Activated T-helper 1 cell treated with Interleukin-2 at 50 U/mL for 16 hours (primary cell): ENCODE results near the gene RBFOX1.
"Not testable (repeated sequence)": the region's sequence is repeated elsewhere in the genome, so short reads cannot be mapped to it uniquely, and the experiment has no call there.

Experiments
- DNase-seq: peaks from one replicate; pipeline ENCODE4 v3.0.0-alpha.2; 2020; ENCODE audit warnings: low read depth

Gene RBFOX1

DNA sequence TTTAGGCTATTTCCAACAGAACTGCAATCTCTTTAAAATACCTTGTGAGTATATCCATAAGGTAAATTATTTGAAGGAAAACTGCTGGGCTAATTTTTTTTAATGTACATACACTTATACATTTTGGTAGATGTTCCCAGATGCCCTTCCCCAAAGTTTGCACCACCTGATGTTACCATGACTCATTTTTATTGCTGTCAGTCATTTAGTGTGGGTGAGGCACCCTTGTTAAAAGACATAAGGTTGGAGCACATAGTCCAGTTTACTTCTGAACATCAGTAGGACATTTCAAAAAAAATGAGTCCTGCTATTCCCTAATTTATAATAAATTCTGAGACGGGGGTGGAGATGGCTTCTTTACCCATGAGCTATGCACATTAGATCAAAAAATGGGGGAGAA is 138.6 kb downstream of the RBFOX1 start:
- DNase-seq = no peak

DNA sequence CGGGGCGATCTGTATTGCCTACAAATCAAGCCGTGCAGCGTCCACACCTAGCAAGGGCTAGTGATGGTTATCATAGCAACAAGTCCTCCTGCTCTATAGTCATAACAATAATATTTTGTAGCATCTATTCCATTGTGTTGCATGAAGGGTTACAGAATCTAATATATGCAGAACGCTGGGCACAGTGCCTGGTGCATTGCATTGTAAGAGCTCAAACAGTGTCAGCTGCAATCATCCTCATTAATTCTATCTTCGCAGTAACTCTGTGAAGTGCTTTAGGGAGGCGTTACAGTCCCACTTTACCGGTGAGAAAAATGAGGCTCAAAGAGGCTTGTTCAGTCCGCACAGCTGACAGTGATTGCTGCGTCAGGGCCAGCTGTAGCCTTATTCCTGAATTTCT is 149.4 kb downstream of the RBFOX1 start:
- no peak for DNase-seq

DNA sequence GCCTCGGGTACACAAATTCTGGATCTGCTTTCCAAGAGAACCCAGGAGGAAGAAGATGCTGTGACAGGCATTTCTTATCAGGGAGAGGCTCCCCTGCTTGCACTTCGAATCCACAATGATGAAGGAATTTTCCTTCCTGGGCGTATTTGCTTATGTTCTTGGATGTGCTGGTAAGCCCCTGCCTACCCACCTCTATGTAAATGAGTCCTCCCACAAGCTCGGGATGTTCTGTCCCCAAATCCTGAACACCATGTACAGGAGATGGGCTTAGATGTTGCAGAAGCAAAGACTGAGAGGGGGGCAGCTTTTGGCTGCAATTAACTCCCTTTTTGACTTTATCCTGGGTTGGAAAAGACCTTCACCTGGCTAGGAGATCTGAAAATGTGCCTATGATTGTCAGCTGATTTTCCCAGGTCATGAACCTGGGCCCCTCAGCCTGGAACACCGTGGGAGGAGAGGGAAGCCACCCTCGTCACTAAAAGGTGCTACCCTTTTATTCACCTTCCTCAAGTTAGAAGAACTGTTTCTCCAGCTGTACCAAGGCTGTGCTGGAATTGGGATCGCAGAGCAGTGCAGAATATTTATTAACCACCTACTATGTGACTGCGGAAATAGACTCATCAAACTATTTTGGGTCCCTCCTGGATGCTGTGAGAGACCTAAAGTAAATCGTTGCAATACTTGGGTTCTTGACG is 150.1 kb downstream of the RBFOX1 start:
- DNase-seq = no peak

DNA sequence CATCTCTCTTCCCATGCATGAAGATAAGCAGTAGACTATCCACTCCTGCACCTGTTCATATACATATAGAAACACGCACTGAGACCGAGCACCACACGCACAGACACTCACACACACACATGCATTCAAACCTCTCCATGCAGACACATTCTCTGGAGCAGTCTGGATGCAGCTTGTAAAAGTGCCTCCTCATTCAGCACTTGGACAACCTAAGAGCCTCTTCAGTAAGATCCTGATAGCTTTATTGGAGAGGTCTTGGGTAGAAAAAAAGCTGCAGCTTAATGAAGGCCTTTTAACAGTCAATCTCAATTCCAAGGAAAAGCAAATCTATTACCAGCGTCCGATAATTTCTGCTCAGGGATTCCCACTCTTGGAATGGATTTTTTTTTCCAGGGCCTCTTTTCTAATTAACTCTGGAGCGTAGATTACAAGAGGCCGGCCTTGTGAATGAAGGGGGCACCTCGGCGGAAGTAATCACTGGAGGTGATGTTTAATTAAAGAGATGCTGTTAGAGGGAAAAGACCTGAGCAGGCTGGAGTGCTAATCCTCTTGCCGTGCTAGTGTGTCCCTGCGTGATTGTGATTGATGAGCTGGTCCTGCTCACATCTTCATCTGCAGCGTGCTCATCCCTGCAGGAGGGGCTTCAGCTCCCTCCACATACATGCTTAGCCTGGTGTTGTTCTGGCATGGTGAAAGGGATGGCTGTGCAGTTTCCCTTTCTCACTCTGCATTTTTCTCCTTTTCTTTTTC is 155.1 kb downstream of the RBFOX1 start:
- DNase-seq = no peak

DNA sequence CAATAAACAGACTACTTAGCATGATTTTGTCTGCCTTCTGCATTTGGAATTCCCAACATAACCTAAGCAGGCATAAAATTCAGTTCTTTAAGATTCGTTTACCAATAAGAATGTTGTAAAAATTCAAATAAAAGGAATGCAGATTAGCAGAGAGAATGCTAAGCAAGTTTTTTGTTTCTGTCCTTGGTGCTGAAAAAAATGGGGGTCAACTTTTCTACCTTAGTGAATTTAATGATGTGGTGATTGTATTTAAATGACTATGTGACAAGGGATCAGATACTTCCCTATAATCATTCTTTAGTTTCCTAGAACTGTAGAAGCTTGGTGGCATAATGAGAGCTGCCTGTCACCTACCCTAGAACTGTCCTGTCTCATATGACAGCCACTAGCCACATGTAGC is 159.5 kb downstream of the RBFOX1 start:
- no peak for DNase-seq

DNA sequence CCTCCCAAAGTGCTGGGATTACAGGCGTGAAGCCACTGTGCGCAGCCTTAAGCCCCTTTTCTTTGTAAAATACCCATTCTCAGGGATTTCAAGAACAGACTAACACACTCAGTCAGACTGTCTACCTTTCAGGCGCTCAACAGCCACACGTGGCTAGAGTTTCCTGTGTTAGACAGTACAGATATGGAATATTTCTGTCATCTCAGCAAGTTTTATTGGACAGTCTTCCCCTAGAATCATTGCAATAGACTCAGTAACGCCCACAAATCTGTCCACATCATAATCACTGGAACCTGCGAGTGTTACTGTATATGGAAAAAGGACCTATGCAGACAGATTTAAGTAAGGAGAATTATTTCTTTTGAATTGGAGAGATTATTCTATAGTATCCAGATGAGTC is 160.5 kb downstream of the RBFOX1 start:
- no peak for DNase-seq

DNA sequence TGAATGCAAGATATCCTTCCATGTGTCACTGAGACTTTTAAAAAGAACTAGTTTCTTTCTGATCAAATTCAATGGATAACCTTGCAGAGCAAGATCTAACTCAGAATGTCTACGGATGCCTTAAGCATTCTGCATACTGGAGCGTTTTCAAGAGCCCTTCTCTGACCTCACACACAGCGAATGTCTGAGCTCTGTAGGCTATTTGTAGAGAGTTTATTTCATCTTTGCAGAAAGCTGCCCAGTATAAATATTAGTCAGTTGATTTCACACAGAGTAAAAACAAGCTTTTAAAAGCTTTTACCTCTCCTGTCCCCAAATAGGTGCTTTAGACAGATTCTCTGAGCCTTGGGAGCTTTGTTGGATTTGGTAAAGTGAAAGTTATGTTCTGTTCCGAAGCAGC is 165.0 kb downstream of the RBFOX1 start:
- DNase-seq = no peak

DNA sequence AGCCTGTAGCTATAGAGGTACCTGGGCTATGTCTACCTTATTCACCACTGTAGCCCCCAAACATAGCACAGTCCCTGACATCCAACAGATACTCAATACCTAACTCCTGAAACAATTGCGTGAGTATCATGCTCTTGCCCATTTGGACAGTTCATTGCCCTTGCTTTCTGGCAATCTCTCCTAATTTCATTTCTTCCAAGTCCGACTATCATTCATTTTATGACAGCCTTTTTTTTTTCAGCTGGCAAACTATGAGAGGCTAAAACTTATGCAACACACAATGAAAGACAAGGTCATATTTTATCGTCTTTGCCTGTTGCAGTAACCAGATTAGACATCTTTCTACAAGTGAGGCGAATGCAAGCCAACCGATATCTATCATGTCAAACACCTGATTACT is 169.2 kb downstream of the RBFOX1 start:
- no peak for DNase-seq

DNA sequence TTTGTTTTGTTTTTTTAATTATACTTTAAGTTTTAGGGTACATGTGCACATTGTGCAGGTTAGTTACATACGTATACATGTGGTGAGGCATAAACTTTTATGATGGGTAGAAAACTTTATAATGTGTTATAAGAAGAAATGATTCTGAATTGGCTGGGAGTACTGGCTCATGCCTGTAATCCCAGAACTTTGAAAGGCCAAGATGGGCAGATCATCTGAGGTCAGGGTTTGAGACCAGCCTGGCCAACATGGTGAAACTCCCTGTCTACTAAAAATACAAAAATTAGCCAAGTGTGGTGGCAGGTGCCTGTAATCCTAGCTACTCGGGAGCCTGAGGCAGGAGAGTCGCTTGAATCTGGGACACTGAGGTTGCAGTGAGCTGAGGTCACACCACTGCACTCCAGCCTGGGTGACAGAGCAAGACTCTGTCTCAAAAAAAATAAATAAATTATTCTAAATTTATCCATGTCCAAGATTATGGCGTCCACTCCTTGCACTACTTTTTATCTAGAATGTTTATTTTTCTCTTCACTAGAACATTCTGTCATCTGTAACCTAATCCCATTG is 170.0 kb downstream of the RBFOX1 start:
- not testable (repeated sequence) for DNase-seq

DNA sequence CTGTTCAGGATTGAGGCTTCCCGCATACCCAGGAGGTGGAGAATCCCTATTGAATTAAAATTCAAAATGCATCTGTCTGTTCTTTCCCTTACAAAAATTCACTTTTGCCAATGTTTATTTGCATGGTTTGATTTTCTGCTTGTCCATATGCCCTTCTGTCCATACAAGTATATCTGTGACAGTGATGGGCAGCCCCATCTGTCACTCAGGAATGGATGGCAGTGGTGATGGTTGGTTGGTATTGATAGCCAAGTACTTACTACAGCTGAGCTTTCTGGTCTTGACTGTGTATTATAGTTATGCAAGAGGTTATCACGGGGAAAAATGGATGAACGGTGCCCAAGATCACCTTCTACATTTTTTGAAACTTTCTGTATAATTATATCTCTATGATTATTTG is 171.0 kb downstream of the RBFOX1 start:
- no peak for DNase-seq

DNA sequence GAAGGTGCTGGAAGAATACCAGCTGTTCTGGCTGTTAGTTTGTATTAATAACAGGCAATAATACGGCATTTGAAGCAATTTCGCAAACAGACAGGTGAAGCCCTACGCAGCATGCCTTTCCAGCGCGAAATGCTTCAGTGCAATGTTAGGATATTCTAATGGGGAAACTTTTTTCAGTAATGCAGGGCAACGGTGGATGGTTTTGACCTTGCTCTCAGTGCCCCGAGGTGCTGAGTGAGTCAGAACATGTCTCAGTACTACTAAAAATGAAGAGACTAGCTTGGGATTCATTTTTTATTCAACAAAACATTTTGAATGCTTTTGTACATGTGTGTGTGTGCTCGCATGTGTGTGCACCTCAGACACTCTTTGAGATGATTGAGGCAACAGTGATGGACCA is 172.2 kb downstream of the RBFOX1 start:
- DNase-seq = no peak

DNA sequence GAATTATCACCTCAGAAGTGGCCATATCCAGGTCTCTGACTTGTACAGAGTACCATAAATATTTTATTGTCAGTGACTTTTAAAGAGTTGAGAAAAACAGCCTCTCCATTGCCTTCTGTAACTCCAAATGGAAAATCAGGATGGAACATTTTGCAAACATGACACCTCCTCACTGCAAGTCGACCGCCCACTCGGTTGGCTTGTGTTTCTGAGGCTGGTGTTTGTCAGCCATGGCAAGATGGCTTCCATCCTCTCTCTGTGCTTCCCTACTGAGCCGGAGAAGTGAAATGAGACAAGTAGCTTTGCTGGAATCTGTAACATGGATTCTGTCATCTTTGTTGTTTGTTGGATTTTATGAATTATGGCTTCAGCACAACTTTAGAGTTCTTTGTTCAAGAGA is 172.8 kb downstream of the RBFOX1 start:
- no peak for DNase-seq

DNA sequence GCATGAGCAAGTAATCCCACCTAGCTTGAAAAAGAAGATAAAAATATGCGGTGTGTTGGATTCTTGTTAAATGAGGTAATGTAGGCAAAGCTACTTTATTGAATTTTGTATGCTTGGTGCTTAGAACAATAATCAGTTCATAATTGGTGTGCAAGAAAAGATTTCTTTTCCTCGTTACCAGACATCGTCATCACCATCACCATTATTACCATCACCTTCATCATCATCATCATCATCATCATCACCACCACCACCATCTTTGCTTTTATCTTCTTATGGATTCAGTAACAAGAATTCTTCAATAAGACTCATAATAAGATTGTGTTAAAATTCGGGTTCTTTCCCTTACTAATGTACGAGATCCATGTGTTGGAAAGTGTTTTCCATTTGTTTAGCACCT is 173.7 kb downstream of the RBFOX1 start:
- no peak for DNase-seq

DNA sequence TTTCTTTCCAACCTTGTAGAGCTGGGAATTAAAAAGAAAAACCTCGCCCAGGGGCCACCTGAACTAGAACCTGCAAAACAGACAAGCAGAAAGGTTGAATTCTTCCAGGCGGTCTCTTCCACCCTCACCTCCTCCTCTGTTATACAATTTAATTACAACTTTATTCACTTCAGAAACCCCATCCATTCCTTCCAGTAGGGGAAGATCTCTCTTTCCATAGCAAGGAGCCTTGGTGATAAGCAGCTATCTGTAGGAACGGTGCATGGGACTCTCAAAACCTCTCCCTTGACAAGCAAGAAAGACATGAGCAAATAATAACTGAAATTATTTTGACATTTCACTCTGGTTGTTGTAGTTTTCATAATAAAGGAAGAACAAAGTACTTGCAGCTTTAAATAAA is 176.0 kb downstream of the RBFOX1 start:
- DNase-seq = no peak

DNA sequence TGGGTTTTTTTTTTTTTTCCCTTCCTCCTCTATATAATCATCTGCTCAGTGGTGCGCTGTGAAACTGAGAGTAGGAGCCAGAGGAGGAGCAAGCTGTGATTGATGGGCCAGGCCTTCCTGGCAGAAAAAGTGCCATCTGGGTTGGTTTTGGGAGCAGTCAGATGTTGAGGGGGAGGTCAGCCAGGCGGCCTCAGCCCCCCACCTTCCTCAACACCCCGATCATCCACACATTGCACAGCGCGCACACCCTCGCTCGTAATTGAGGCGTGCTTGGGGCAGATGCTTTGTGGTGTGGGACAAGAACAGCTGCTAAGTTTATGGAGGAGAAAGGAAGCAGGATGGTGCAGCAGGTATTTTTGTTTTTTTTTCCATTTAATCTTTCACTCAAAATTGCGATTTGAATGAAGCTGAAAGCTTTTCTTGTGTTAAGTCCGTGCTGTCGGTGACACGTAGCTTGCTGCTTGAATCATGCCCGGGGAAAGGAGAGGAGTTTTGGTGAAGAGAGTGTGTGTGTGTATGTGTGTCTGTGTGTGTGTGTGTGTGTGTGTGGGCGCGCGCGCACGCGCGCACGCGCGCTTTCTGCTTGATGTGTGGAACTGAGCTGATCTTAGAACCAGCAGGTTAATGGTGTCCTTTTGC is 177.4 kb downstream of the RBFOX1 start:
- DNase-seq = no peak

DNA sequence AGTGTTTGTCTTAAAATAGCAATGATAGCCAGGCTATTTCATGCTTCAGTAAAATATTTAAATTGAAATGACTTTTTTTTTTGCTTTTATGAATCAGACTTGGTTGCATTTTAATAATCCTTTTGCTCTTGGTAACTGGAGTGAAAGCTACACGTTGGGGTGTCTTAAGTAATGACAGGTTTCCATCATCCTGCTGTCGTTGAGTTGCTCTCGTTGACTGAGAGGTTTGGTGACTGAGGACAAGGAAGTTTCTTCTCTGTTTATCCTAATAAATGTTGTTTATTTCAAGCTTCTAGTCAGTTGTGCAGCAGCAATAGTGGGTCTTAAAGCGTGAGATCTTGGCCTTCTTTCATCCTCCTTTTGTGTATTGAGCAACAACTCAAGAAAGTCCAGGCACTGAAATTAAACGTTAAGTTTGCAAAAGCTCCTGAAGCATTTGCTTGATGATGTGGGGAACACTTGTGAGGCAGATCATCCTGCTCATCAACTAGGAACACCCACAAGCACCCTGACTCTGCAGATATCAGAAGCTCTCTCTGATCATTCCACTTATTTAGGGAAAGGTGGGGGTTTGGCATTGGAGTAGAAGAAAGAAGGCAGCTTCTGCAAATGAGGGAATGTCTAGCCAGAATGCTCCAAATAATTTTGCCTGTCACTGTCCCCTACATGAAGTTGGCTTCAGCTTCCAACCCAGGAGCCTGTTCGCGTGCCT is 179.1 kb downstream of the RBFOX1 start:
- DNase-seq = no peak

DNA sequence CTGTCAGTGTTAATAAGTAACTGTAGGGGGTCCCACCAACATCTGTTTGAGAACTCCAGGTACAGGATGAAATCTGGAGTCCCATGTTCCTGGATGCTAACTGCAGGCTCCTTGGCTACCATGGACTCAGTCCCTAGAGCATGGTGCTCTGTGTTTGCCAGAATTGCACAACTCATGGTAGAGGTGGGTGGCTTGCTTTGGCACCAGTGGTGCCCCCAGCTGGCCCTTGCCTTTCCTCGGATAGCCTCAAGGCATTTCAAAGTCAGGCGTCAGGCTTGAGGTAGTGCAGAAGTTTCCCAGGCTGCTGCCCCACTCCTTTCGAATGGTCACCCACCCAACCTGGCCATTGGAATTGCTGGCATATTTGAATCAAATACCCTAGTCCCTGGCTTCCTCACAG is 179.9 kb downstream of the RBFOX1 start:
- no peak for DNase-seq

DNA sequence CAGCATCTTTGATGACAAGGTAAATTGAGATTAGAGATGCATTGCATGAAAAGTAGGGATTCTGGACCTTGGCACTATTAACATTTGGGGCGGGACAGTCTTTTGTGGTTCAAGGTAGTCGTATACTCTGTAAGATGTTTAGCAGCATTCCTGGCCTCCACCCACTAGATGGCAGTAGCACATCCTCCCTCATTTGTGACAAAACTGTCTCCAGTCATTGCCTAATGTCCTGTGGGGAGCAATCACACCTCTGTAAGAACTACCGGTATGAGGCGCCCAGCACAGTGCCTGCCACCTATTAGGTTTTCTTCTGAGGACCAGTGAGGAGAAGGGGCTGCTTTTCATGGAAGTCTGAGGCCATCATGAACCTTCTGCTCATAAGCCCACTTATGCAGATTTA is 180.8 kb downstream of the RBFOX1 start:
- no peak for DNase-seq

DNA sequence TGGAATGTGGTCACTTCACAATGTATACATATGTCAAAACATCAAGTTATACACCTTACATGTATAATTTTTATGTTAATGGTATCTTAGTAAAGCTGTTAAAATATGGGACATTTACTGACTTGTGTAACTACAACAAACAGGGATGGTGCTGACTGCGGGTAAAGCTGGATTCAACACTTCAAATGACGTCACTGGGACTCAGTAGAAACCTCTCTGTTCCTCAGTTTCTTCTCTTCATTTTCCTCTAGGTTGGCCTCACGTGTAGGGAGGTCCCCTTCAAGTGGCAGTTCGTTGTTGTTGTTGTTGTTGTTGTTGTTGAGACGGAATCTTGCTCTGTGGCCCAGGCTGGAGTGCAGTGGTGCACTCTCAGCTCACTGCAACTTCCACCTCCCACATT is 182.9 kb downstream of the RBFOX1 start:
- no peak for DNase-seq

DNA sequence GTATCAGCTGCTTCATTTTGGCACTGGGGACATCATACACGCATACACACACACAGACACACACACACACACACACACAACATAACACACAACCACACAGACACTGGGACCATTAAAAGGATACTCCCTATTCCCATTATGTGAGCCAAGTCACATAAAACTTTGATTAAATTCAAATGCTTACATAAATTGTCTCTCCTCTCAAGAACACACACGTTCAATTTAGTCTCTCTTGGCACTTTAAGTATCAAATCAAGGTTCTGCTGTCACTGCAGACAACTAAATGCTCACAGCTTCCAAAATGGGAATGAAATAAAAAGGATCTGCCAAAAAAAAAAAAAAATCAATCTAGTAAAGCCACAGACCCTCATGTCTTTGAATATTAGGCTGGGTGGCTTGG is 184.9 kb downstream of the RBFOX1 start:
- DNase-seq = no peak

DNA sequence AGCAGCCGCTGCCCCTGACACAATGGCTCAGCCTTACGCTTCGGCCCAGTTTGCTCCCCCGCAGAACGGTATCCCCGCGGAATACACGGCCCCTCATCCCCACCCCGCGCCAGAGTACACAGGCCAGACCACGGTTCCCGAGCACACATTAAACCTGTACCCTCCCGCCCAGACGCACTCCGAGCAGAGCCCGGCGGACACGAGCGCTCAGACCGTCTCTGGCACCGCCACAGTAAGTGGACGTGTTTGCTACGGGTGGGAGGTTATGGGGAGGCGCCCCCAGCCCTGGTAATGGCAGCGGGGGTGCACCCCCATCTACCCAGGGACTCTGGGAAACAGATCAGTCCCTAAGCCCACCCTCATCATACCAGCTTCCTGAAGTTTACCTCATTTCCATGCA is 185.5 kb downstream of the RBFOX1 start:
- DNase-seq = no peak

DNA sequence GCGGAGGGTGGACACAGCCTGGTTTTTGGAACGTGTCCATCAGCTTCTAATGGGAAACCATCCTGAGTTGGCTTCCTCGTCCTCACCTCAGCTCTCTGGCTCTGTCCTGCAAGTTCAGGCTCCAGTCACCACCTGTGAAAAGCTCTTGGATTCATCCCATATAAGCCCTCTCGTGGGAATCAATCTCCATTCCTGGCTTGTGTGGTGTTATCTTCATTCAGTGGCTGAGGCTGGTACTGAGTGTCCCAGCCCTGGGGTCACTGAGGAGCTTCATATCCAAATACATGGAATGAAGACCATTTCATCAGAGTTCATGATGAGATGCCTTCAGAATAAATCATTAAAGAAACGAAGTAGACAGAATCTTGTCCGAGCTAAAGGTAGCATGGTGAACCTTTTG is 189.2 kb downstream of the RBFOX1 start:
- DNase-seq = no peak

DNA sequence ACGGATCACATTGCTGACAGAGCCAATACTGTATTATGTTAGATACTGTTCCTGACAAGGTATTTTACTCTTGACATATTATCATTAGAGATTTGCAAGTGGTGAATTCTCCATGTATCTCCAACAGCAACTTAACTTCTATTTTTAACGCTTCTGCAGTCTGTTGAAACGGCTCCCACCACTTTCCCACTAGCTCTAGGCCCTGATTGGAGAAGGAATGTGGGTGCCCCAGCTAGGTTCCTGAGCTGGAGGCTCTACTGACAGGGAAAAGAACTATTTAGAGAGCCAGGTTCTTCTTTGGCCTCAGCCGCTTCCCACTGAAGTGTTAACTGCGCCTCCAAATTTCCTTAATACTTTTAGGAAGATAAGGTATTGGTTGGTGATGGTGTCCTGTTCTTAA is 191.8 kb downstream of the RBFOX1 start:
- no peak for DNase-seq
